ENCODE data around the gene RCBTB1. TPM values are rescaled to one million over a fixed set of nuclear protein-coding genes. Genes with fewer than 3 reads are reported as not detected.
A peak's percentile ranks its signal among the peaks of the same experiment; 100 is the strongest.
"Not testable (repeated sequence)": the region's sequence is repeated elsewhere in the genome, so short reads cannot be mapped to it uniquely, and the experiment has no call there.

The RCBTB1 gene
- total RNA-seq, 2 experiments from 2014 or later, result 18.7 to 19.3 TPM

DNA sequence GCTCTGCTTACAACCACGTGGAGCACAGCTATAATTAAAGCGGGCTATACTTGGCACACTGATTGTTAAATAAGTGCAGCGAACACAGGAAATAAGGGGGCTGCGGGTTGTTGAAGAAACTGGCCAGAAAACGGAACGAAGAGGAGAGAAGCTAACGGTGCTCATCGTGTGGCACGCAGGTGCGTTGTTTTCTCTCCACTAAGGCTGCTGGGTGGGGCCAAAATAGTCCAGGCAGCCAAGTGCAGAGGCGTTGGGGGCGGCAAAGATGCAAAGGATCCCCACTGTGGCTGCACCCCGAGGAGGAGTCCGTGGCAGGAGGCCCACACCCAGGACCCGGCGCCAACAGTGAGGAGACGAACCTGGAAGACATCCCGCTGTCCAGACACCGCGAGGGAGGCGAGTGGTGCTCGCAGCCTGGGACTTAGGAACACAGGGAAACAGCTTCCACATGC is 34.8 kb upstream of the RCBTB1 start:
- intact Hi-C loops (cut with micrococcal nuclease), result no loop called here
- peak; percentile 11 for DNase-seq
- Mint-ChIP-seq H3K36me3 (no peaks in the 10 kb centered on the region), H3K4me3 (no peak overlapping the region), H3K27ac (no peak overlapping the region), H3K4me1 (ENCODE audit: low read depth) (no peaks in the 10 kb centered on the region), H3K27me3 (peaks cover 1% of the 10 kb centered on the region), H3K9me3 (no peaks in the 10 kb centered on the region)
- ChIA-PET CTCF (no interaction called here), POLR2A (no interaction called here)

DNA sequence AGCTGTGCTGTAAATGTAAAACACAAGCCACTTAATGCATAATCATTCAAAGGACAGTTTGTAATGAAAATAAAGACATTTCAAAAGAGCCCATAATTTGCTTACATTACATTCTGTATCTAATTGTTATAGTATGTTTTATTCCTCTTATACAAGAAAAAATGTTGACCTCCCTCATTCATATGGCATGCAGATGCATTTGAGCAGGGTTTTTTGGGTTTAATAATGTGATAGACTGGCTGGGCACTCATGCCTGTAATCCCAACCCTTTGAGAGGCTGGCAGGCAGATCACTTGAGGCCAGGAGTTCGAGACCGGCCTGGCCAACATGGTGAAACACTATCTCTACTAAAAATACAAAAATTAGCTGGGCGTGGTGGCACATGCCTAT is 31.3 kb upstream of the RCBTB1 start:
- Mint-ChIP-seq H3K27ac (no peak overlapping the region), H3K9me3 (peaks cover 5% of the 10 kb centered on the region), H3K36me3 (no peaks in the 10 kb centered on the region), H3K4me3 (no peak overlapping the region), H3K4me1 (ENCODE audit: low read depth) (no peaks in the 10 kb centered on the region), H3K27me3 (no peaks in the 10 kb centered on the region)
- intact Hi-C loops (cut with micrococcal nuclease), result no loop called here
- CTCF ChIA-PET, result no interaction called here
- DNase-seq, result no peak
- POLR2A ChIA-PET, result no interaction called here

DNA sequence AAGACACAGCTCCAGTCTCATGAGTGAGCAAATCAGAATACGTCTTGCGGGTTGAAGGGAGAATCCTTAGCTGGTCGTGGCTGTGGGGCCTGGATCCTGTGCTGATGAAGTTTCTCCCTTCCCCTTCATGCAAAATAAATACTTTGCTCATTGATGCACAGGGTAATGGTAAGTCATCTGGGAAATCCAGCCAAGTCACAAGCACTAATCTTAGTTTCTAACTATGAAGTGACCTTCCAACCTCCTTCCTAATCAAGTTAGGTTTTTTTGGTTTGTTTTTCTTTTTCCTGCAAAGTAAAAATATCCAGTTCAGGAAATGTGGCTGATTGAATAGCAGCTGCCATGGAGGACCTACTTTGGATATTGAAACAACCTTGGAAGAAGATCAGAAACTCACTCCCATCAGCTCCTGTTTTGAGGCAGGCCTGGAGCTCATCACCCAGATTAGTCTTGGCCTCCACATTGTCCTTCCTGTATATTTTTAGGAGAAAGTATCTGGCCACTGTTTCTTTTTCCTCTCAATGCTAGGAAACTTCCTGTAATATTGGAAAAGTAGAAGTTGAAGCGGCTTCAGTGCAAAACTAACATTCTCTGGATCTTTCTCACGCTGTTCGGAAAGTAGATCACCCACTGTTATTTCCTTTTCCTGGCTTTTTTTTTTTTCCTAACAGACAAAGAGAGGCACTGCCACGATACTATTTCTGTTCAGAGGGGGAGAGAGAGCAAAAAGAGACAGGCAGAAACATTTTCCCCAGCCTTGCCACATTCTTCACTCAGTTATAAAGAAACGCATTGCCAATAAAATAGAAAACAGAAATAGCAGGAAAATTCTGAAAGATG is 30.7 kb upstream of the RCBTB1 start:
- Mint-ChIP-seq H3K36me3 (no peaks in the 10 kb centered on the region), H3K27ac (no peak overlapping the region), H3K4me3 (no peak overlapping the region), H3K27me3 (no peaks in the 10 kb centered on the region), H3K4me1 (ENCODE audit: low read depth) (no peaks in the 10 kb centered on the region), H3K9me3 (peaks cover 7% of the 10 kb centered on the region)
- ChIA-PET POLR2A (no interaction called here), CTCF (interaction anchor here (1.3 kb wide), 1 partner anchor 9 kb away, joined by 5 read pairs; no protein-coding TSS in a partner anchor)
- no peak for DNase-seq
- intact Hi-C loops (cut with micrococcal nuclease), result no loop called here

GRCh38 chr13:49612042-49612441 is 26.7 kb upstream of the RCBTB1 start:
- H3K27me3 Mint-ChIP-seq; H3K9me3 Mint-ChIP-seq; H3K27ac Mint-ChIP-seq; POLR2A ChIA-PET; H3K36me3 Mint-ChIP-seq; intact Hi-C loops (cut with micrococcal nuclease); H3K4me1 Mint-ChIP-seq (ENCODE audit: low read depth); H3K4me3 Mint-ChIP-seq; DNase-seq: not testable (repeated sequence)
- CTCF ChIA-PET, result interaction anchor here (1.0 to 2.3 kb wide), 2 partner anchors 309 to 331 kb away, joined by 3 to 5 read pairs; no protein-coding TSS in a partner anchor

GRCh38 chr13:49610176-49610575 is 24.8 kb upstream of the RCBTB1 start:
- Mint-ChIP-seq H3K27ac (no peak overlapping the region), H3K9me3 (peaks cover 7% of the 10 kb centered on the region), H3K4me3 (no peak overlapping the region), H3K27me3 (no peaks in the 10 kb centered on the region), H3K36me3 (no peaks in the 10 kb centered on the region), H3K4me1 (ENCODE audit: low read depth) (peaks cover 2% of the 10 kb centered on the region)
- intact Hi-C loops (cut with micrococcal nuclease), result no loop called here
- DNase-seq, result no peak
- ChIA-PET POLR2A (no interaction called here), CTCF (no interaction called here)

DNA sequence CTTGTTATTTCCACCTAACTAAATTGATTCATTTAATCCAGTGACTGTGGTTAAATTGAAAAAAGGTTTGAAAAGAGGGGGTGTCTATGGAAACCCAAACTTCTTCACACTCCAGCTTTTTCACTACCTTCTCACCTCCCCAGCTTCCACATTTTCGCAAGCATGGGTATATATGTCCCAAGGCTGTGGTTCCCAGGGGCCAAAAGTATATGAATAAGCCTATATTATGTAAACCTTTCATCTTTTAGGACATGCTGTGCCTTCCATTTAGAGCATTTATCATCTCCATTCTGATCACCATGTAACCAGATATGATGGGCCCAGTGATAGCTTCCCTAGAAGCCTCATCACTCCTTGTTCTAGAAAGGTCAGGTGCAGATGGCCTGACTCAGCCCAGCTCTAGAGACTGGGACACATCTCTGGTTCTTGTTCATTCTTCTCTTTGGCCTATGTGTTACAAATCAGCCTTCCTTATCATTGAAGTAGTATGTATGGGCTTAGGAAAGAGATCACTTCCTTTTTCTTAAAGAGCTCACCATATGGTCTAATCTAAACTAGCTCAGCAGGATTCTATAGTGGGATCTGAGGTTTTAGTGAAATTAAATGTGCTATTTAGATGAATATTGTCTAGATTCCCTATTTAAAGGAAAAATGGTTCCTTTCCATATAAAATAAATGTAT is 23.4 kb upstream of the RCBTB1 start:
- ChIA-PET POLR2A (no interaction called here), CTCF (interaction anchor here (0.6 to 1.4 kb wide), 5 partner anchors 308 to 564 kb away, joined by 3 to 5 read pairs (median 4); no protein-coding TSS in a partner anchor)
- intact Hi-C loops (cut with micrococcal nuclease), result no loop called here
- H3K27ac Mint-ChIP-seq, result no peak overlapping the region
- H3K36me3 Mint-ChIP-seq, result no peaks in the 10 kb centered on the region
- no peak for DNase-seq
- peaks cover 7% of the 10 kb centered on the region for H3K9me3 Mint-ChIP-seq
- H3K27me3 Mint-ChIP-seq, result no peaks in the 10 kb centered on the region
- H3K4me3 Mint-ChIP-seq, result no peak overlapping the region
- H3K4me1 Mint-ChIP-seq (ENCODE audit: low read depth), result peaks cover 2% of the 10 kb centered on the region

- ChIA-PET CTCF (interaction anchor here (0.7 to 1.8 kb wide), 9 partner anchors 13 to 313 kb away, joined by 3 to 9 read pairs (median 4); no protein-coding TSS in a partner anchor), POLR2A (no interaction called here)
- intact Hi-C loops (cut with micrococcal nuclease), result loop anchor here (1.0 to 2.0 kb wide), 6 partner anchors 37 to 367 kb away; partner anchors contain the start of genes CAB39L, PHF11 and SETDB2
- Mint-ChIP-seq H3K4me3 (no peak overlapping the region), H3K27ac (no peak overlapping the region), H3K36me3 (no peaks in the 10 kb centered on the region), H3K27me3 (no peaks in the 10 kb centered on the region), H3K4me1 (ENCODE audit: low read depth) (peaks cover 2% of the 10 kb centered on the region), H3K9me3 (peaks cover 7% of the 10 kb centered on the region)
- no peak for DNase-seq
Observed at GRCh38 chr13:49607761-49608160, 22.4 kb upstream of the RCBTB1 start.

DNA sequence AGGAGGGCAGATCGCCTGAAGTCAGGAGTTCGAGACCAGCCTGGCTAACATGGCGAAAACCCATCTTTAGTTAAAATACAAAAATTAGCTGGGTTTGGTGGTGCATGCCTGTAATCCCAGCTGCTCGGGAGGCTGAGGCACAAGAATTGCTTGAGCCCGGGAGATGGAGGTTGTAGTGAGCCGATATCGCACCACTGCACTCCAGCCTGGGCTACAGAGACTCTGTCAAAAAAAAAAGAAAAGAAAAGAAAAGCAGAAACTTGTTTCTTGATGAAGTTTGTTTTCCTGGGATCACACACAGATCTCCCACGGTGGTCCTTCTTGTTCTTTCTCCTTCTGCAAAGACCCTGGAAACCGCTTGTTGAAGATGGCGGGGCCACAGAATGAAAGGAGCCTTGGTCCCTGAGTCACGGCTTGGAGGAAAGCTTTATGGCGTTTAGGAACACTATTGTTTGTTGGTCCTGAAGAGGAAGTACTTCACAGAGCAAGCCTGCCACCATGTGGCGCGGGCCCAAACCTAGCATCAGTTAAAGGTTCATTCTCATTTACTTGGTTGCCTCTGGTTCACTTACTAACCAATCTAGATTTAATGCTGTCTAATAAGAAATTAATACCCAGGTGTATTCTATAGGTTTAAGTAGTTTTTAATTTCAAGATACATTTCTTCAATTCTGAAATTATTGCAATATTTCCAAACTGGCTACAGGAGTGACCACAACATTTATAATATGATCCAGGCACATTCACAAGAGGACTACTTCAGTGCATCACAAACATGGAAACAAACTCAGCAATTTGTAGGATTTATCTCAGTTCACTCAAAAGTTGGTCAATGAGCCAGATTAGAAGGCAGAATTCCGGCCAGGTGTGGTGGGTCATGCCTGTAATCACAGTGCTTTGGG is 21.6 kb upstream of the RCBTB1 start:
- CTCF ChIA-PET, result interaction anchor here (0.6 to 1.8 kb wide), 30 partner anchors 8 to 424 kb away, joined by 3 to 9 read pairs (median 4); no protein-coding TSS in a partner anchor
- Mint-ChIP-seq H3K9me3 (peaks cover 3% of the 10 kb centered on the region), H3K36me3 (no peaks in the 10 kb centered on the region), H3K4me3 (peak overlapping the region; percentile 74), H3K27me3 (no peaks in the 10 kb centered on the region), H3K27ac (no peak overlapping the region), H3K4me1 (ENCODE audit: low read depth) (peaks cover 2% of the 10 kb centered on the region)
- peak; percentile 89 for DNase-seq
- POLR2A ChIA-PET, result no interaction called here
- intact Hi-C loops (cut with micrococcal nuclease), result loop anchor here (1.0 to 2.0 kb wide), 6 partner anchors 37 to 367 kb away; partner anchors contain the start of genes CAB39L, PHF11 and SETDB2

- Mint-ChIP-seq H3K27ac (no peak overlapping the region), H3K9me3 (no peaks in the 10 kb centered on the region), H3K4me1 (ENCODE audit: low read depth) (peaks cover 2% of the 10 kb centered on the region), H3K27me3 (no peaks in the 10 kb centered on the region), H3K4me3 (no peak overlapping the region), H3K36me3 (no peaks in the 10 kb centered on the region)
- intact Hi-C loops (cut with micrococcal nuclease), result no loop called here
- no peak for DNase-seq
- ChIA-PET POLR2A (no interaction called here), CTCF (interaction anchor here (0.6 to 1.0 kb wide), 2 partner anchors 192 to 322 kb away, joined by 3 read pairs; no protein-coding TSS in a partner anchor)
Observed at GRCh38 chr13:49604570-49604969, 19.2 kb upstream of the RCBTB1 start.

- H3K27me3 Mint-ChIP-seq; H3K4me3 Mint-ChIP-seq; H3K27ac Mint-ChIP-seq; H3K4me1 Mint-ChIP-seq (ENCODE audit: low read depth); intact Hi-C loops (cut with micrococcal nuclease); H3K36me3 Mint-ChIP-seq; H3K9me3 Mint-ChIP-seq; CTCF ChIA-PET: not testable (repeated sequence)
- DNase-seq, result peak; percentile 18
- POLR2A ChIA-PET, result interaction anchor here (0.6 kb wide), 1 partner anchor 15 kb away, joined by 4 read pairs; no protein-coding TSS in a partner anchor
Observed at GRCh38 chr13:49602615-49603014, 17.3 kb upstream of the RCBTB1 start.

DNA sequence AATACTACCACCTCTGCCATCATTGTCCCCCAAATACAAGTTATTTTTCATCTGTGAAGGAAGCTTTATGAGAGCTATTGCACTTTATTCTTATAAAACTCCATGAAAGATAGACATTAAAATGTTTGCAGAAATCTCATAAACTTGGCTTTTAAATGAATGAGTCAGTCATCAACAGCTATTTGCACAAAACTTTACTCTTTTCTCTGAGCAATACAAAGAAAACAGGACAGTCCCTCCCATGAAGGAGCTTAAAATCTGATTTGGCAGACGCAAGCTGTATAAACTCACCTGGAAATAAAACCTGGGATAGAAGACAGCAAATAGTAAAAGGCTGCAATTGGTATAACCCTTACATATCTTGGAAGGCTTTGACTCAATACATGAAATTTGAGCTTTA is 16.6 kb upstream of the RCBTB1 start:
- peaks cover 2% of the 10 kb centered on the region for H3K4me1 Mint-ChIP-seq (ENCODE audit: low read depth)
- ChIA-PET CTCF (no interaction called here), POLR2A (no interaction called here)
- H3K4me3 Mint-ChIP-seq, result no peak overlapping the region
- no peak overlapping the region for H3K27ac Mint-ChIP-seq
- DNase-seq, result no peak
- intact Hi-C loops (cut with micrococcal nuclease), result no loop called here
- H3K36me3 Mint-ChIP-seq, result no peaks in the 10 kb centered on the region
- no peaks in the 10 kb centered on the region for H3K9me3 Mint-ChIP-seq
- H3K27me3 Mint-ChIP-seq, result no peaks in the 10 kb centered on the region
